Prostate gland (tissue), 2 donors: ENCODE results near the gene DNAJB12. TPM values are rescaled to one million over a fixed set of nuclear protein-coding genes. Genes with fewer than 3 reads are reported as not detected.
"Not testable (repeated sequence)": the region's sequence is repeated elsewhere in the genome, so short reads cannot be mapped to it uniquely, and the experiment has no call there.

Source experiments
- DNase-seq: peaks from one replicate; pipeline ENCODE4 v3.0.0-alpha.2; 2019; ENCODE audit warnings: low spot score
- H3K27ac ChIP-seq, 2 donors: fragments of 200-600 bp; sonication (generic); 2 replicates each; pipeline ENCODE4 v1.5.1; 2017 to 2019
- H3K27me3 ChIP-seq: fragments of 200-600 bp; sonication (generic); replicated peaks from 2 replicates; pipeline ENCODE4 v1.5.1; 2019; ENCODE audit not compliant: insufficient read depth
- H3K36me3 ChIP-seq, 2 donors: fragments of 200-600 bp; sonication (generic); 1 replicate in 1 of 2; 2 replicates in 1 of 2; pipeline versions ENCODE4 v1.5.1 to v1.8.1; 2017 to 2019
- H3K4me1 ChIP-seq: fragments of 200-600 bp; sonication (generic); replicated peaks from 2 replicates; pipeline ENCODE4 v1.5.1; 2019
- H3K4me3 ChIP-seq, 2 donors: fragments of 200-600 bp; sonication (generic); 2 replicates each; pipeline ENCODE4 v1.5.1; 2017 to 2019
- H3K9me3 ChIP-seq: fragments of 200-600 bp; sonication (generic); 2 replicates; pipeline ENCODE4 v1.5.1; 2017
- POLR2A ChIP-seq: fragments of 450-650 bp; IDR thresholded peaks from one replicate; pipeline ENCODE4 v1.6.1; 2016; ENCODE audit warnings: antibody characterized with exemption, mild to moderate bottlenecking
- POLR2AphosphoS5 ChIP-seq: sonication (generic); formaldehyde crosslinking; IDR thresholded peaks from one replicate; pipeline ENCODE4 v1.6.1; 2017; ENCODE audit warnings: antibody characterized with exemption
- WGBS: methylation state at CpG from one replicate; pipeline ENCODE4 v1.1.5; 2018; 5-methylcytosine and 5-hydroxymethylcytosine counted together
- intact Hi-C: fragments of 100-400 bp; cut with DNase I; formaldehyde crosslinking; loops from one replicate; pipeline ENCODE4 v1.14.2; 2022
- total RNA-seq, 2 donors: library from RNA; depleted of rRNA; stranded (reverse); fragments of >200 nt; gene quantifications; one replicate each; pipeline ENCODE4 v1.1.0, GENCODE V29; 2016
- TF ChIP-seq, protein P1 (sequence below), 4 experiments: fragments of 200-600 bp in 2 of 4; fragments of 450-650 bp in 2 of 4; sonication (generic) in 2 of 4; IDR thresholded peaks; 1 replicate in 3 of 4; 2 replicates in 1 of 4; pipeline ENCODE4 v1.5.1; 2016 to 2019; ENCODE audit warnings: antibody characterized with exemption in 4 of 4, mild to moderate bottlenecking in 2 of 4, moderate library complexity in 2 of 4

The DNAJB12 gene
- total RNA-seq, 2 donors from 2014 or later, result 33.0 to 55.9 TPM

DNA sequence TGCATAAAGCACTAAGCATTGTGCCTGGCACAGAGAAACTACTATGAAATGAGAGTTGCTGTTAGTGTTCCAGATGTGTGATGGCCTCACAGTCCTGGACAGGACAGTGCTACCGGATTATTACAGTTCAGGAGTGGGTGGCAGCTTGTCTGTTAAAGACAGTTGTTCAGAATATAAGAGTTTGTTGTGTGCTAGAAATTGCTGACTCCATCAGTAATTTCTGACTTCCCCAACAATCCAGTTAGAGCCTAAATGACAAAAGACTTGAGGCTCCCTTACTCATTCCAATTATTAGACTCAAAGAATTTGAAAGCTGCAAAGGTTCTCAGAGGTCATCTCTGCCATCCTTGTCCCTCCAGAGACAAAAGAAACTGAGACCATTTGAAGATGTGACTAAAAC is 34.3 kb upstream of the DNAJB12 start:
- 88% methylated on average over 1 of the region's 1 CpG for WGBS
- Histone ChIP-seq H3K27me3 (no peaks in the 10 kb centered on the region), H3K36me3 (no peaks in the 10 kb centered on the region), H3K4me3 (no peak overlapping the region), H3K9me3 (no peaks in the 10 kb centered on the region), H3K27ac (no peak overlapping the region), H3K4me1 (no peaks in the 10 kb centered on the region)
- intact Hi-C loops, result no loop called here
- no peak for DNase-seq
- no peak for TF ChIP-seq POLR2AphosphoS5
- TF ChIP-seq, protein P1, sequence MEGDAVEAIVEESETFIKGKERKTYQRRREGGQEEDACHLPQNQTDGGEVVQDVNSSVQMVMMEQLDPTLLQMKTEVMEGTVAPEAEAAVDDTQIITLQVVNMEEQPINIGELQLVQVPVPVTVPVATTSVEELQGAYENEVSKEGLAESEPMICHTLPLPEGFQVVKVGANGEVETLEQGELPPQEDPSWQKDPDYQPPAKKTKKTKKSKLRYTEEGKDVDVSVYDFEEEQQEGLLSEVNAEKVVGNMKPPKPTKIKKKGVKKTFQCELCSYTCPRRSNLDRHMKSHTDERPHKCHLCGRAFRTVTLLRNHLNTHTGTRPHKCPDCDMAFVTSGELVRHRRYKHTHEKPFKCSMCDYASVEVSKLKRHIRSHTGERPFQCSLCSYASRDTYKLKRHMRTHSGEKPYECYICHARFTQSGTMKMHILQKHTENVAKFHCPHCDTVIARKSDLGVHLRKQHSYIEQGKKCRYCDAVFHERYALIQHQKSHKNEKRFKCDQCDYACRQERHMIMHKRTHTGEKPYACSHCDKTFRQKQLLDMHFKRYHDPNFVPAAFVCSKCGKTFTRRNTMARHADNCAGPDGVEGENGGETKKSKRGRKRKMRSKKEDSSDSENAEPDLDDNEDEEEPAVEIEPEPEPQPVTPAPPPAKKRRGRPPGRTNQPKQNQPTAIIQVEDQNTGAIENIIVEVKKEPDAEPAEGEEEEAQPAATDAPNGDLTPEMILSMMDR (IDR thresholded peaks at IDR 0.05), result no peak
- TF ChIP-seq POLR2A, result no peak

- DNase-seq, result no peak
- TF ChIP-seq, protein P1 (IDR thresholded peaks at IDR 0.05), result no peak
- TF ChIP-seq POLR2AphosphoS5 (no peak), POLR2A (no peak)
- Histone ChIP-seq H3K4me3 (no peak overlapping the region), H3K4me1 (no peaks in the 10 kb centered on the region), H3K27me3 (no peaks in the 10 kb centered on the region), H3K9me3 (no peaks in the 10 kb centered on the region), H3K36me3 (no peaks in the 10 kb centered on the region), H3K27ac (no peak overlapping the region)
- intact Hi-C loops, result no loop called here
- WGBS, result 96% methylated on average over 5 of the region's 5 CpGs
Measured at GRCh38 chr10:72388062-72388461, 33.3 kb upstream of the DNAJB12 start.

- no peaks in the 10 kb centered on the region for H3K36me3 ChIP-seq
- H3K27me3 ChIP-seq, result no peaks in the 10 kb centered on the region
- H3K4me1 ChIP-seq, result no peaks in the 10 kb centered on the region
- no peak for DNase-seq
- no peak overlapping the region for H3K27ac ChIP-seq
- TF ChIP-seq, protein P1 (IDR thresholded peaks at IDR 0.05), result no peak
- TF ChIP-seq POLR2AphosphoS5 (no peak), POLR2A (no peak)
- intact Hi-C loops, result no loop called here
- no peaks in the 10 kb centered on the region for H3K9me3 ChIP-seq
- 72% methylated on average over 3 of the region's 3 CpGs for whole genome bisulfite sequencing
- H3K4me3 ChIP-seq, result no peak overlapping the region
Measured at GRCh38 chr10:72386916-72387586, 32.3 kb upstream of the DNAJB12 start.

GRCh38 chr10:72385724-72386123 is 31.0 kb upstream of the DNAJB12 start:
- Histone ChIP-seq H3K36me3 (no peaks in the 10 kb centered on the region), H3K4me1 (no peaks in the 10 kb centered on the region), H3K4me3 (no peak overlapping the region), H3K9me3 (no peaks in the 10 kb centered on the region), H3K27me3 (no peaks in the 10 kb centered on the region), H3K27ac (no peak overlapping the region)
- no peak for DNase-seq
- WGBS, result 88% methylated on average over 4 of the region's 4 CpGs
- TF ChIP-seq POLR2AphosphoS5, result no peak
- no peak for TF ChIP-seq POLR2A
- TF ChIP-seq, protein P1 (IDR thresholded peaks at IDR 0.05), result no peak
- intact Hi-C loops, result no loop called here

GRCh38 chr10:72384982-72385381 is 30.3 kb upstream of the DNAJB12 start:
- H3K27ac ChIP-seq, H3K27me3 ChIP-seq, H3K4me3 ChIP-seq, intact Hi-C loops, H3K4me1 ChIP-seq, H3K36me3 ChIP-seq, H3K9me3 ChIP-seq: not testable (repeated sequence)
- 52% methylated on average over 7 of the region's 7 CpGs for WGBS
- peak; percentile 8 for DNase-seq
